Measurements from ENCODE around the gene NME5.
"Not testable (repeated sequence)": the region's sequence is repeated elsewhere in the genome, so short reads cannot be mapped to it uniquely, and the experiment has no call there.

Gene NME5, protein sequence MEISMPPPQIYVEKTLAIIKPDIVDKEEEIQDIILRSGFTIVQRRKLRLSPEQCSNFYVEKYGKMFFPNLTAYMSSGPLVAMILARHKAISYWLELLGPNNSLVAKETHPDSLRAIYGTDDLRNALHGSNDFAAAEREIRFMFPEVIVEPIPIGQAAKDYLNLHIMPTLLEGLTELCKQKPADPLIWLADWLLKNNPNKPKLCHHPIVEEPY

DNA sequence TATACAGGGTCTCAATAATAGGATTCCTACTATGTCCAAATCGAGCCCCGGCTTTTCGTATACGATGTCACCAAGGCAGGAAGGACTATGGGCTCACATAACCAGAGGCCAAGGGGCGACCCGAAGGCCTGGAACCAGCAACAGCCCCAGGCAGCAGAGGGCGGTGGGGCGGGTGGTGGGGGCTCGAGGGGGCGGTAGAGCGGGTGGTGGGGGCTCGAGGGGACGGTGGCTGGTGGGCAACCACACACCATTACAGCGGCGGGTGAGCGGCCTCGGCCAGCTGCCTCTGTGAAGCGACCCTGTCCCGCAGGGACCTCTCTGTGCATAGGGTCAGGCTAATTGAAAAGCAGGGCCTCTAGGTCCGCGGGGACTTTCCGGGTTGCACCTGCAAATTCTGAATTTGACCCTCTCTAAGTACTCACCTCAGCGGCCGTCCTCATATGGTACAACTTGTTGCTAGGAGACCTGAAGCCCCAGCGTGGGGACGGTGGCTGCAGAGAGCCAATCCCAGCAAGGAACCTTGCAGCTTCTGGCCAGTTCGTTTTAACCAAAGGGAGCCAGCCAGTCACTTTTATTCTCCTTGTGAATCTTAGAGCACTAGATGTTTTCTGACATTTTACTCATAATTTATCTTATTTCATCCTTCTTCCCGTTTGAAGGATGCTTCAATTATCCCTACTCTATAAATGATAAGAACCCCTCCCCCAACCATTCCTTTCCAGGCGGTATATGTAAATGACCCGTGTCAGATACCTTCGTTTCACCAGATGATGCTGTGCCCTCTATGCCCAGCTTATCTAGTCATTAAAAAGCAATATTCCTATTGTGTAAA, at the start of gene NME5:
Gene NME5, minus strand, starts transcription at position 480 of the 832 bp plus-strand sequence. CDS start 648 bp downstream, outside the sequence.
- no peak for DNase-seq (ENCODE audit: low read depth)

DNA sequence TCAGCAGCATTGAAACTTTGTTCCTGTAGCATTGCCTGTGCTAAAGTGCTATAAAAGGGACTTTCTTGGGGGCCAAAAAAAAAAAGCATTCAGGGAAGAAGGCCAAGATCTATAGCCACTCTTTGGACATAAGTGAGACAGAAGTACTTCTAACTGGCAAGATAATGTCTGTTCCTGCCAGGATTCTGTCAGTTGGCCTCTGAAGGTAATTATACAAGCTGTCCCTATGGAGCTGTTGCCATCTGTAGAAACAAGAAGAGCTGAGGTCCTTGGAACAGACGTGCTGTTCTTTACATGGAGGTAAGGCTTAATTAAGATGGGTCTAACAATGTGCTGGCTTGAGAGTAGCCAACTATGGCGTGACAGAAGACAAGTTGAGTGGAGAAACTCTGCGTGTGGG, 49.4 kb upstream of the NME5 start:
- no peak for DNase-seq (ENCODE audit: low read depth)

DNA sequence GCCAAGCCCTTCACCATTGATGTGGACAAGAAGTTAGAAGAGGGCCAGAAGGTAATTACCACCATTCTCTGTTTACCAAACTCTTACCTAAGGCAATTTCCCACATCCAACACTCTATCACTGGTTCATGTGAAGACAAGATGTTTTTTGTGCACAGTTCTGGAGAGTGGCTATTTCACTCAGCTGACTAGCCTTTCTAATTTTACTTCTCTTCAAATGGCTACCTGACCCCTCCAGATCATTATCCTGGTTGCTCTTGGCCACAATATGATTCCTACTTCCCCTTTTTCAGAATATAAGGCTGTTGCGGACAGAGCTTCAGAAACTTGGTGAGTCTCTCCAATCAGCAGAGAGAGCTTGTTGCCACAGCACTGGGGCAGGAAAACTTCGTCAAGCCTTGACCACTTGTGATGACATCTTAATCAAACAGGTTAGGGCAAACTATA, 46.8 kb upstream of the NME5 start:
- DNase-seq (ENCODE audit: low read depth): no peak

DNA sequence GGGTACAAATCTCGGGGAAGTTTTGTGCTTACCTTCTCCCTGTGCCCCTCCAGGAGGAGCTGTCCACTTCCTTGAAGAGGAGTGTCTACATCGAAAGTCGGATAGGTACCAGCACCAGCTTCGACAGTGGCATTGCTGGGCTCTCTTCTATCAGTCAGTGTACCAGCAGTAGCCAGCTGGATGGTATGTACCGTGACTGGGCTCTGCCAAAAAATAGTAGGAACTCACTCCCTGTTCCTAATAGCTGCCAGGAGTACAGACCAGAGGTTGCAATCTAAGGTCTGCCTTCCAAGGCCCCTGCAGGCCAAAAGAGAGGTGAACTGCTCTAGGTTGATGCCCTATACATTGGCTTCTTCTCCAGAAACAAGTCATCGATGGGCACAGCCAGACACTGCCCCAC, 43.6 kb upstream of the NME5 start:
- DNase-seq (ENCODE audit: low read depth): no peak

DNA sequence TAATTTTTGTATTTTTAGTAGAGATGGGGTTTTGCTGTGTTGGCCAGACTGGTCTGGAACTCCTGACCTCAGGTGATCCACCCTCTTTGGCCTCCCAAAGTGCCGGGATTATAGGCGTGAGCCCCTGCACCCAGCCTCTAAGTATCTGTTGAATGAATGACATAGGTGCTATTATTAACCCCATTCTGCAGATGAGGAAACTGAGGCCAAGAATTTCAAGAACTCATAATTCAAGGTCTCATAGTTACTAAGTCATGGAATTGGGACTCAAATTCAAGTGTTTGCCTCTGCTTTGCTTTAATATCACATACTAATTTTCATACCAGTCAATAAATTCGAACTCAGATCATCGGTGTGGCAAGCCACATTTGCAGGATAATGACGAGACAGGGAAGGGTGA, 41.6 kb upstream of the NME5 start:
- no peak for DNase-seq (ENCODE audit: low read depth)

DNA sequence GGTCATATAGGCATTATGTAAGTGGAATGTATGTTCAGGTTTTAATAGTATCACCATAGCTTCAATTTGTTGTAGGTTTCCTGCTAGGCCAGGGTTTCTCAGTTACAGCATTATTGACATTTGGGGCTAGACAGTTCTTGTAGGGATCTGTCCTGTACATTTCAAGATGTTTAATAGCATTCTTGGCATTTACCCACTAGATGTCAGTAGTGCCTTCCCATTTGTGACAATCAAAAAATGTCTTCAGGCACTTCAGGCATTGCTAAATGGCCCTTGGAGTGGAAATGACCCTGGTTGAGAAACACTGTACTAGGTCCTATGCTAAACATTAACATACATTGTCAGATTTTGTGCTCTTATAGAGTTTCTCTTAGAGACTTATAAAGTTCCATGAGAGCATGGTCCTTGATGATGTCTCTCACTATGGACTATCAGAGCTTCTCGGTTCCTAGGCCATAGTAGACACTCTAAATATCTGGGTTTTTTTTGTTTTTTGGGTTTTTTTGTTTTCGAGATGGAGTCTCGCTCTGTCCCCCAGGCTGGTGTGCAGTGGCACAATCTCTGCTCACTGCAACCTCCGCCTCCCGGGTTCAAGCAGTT, 41.1 kb upstream of the NME5 start:
- DNase-seq (ENCODE audit: low read depth): no peak

DNA sequence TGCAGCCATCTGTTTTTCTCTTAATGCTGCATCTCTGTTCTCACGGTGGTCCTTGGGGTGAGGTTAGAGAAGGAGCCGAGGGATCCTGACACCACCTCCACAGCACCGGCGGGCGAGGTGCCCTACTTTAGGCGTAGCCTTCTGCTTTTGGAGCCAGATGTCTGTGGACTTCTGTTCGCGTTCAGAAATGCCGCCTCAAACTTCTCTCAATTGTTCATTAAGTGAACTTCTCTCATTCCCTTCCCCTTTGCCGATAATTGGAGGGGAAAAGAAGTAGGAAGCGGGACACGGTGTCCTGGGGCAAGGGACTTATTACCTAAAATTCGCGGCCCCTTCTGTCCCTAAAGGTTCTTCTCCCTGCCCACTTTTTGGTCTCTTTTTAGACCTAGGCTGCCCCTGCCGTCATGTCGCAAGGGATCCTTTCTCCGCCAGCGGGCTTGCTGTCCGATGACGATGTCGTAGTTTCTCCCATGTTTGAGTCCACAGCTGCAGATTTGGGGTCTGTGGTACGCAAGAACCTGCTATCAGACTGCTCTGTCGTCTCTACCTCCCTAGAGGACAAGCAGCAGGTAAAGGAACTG, 40.1 kb upstream of the NME5 start:
- no peak for DNase-seq (ENCODE audit: low read depth)

DNA sequence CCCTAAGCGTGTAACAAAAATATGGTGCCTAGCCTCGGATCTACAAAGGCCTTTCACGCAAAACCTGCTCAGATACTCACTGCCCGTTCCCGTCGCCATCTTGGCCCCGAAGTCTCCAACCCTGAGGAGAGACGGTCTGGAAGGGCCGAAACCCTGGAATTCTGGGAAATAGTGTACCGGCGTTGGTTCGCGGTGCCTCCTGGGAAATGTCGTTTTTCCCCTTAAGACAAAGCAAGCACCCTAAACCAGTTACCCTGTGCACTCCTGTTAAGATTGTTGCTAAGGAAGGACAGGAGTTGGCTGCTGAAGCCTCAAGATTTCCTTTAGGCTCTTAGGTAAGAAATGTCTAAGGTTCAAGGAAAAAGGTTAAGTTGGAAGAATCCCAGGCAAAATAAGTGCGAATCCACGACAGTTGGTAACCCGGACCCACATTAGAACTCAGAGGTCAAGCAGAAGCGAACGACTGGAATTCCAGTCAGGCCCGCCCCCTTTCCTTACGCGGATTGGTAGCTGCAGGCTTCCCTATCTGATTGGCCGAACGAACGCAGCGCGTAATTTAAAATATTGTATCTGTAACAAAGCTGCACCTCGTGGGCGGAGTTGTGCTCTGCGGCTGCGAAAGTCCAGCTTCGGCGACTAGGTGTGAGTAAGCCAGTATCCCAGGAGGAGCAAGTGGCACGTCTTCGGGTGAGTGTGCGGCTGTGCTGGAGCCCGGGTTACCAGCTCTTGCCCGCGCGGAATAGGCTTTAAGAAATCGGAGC, 39.5 kb upstream of the NME5 start, which contains the start of the genes BRD8 and KIF20A:
Gene BRD8, minus strand, starts transcription at position 115 of the 761 bp plus-strand sequence. Its CDS starts 16 bp downstream, at position 99.
Gene KIF20A, plus strand, starts transcription at position 597 of the 761 bp plus-strand sequence. CDS start 569 bp downstream, outside the sequence.
- peak; percentile 83 for DNase-seq (ENCODE audit: low read depth)

DNA sequence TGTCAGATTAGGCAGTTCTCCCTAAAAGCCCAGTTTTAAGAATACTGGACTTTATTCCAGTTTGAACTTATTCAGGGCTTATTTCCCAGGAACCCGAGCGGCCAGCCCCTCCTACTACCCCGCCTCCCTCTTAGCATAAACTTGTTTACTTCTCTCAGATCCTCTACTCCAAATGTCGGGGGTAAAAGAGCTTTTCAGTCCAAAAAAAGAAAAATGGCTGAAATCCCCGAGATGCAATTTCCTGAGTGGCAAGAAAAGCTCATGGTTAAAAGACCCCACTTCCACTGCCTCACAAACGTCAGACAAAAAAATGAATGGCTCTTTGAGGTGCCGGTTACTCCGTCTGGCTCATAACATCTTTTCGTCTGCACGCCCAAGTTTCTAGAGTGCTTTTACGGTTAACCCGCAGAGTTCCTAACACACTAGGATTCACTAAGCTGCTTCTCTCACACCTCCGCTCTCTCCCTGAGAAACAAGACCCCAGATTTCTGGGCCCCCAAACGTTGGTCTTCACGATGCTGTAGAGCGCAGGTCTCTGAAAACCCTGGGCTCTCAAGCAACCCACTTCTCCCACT, 38.8 kb upstream of the NME5 start:
- DNase-seq (ENCODE audit: low read depth): no peak

DNA sequence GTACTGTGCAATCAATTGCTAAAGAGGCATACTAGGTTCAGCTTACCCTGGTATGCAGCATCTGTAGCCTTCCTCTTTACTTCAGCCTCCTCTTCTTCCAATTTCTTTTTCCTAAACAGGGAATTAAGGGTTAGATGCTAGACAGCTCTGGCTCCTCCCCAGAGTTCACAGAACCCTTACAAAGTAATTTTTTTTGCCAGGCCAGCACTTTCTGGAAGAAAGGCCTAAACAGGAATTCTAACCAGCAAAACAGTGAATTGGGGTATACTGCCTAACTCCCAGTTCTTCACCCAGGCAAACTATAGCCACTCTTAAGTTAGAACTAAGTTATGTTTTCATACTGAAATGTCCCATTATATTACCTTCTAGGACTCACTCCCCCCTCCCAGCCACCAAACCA, 31.1 kb upstream of the NME5 start:
- no peak for DNase-seq (ENCODE audit: low read depth)

DNA sequence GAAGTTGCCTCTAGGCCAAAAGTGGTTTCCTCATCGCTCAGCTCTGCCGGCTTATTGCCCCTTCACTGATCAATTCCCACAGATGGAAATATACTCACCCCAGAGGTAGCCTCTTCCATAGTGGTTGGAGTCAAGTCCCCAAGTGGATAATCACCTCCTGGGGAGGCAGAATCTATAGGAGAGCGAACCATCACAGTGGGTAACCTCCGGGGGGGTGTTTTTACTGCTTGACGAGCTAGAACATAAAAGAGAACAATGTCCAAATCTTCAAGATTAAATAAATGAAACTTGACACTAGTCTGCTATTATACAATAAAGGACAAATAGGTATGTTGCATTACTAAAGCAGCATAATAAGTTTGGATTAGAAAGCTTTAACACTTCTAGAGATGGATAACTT, 29.9 kb upstream of the NME5 start:
- DNase-seq (ENCODE audit: low read depth): no peak

DNA sequence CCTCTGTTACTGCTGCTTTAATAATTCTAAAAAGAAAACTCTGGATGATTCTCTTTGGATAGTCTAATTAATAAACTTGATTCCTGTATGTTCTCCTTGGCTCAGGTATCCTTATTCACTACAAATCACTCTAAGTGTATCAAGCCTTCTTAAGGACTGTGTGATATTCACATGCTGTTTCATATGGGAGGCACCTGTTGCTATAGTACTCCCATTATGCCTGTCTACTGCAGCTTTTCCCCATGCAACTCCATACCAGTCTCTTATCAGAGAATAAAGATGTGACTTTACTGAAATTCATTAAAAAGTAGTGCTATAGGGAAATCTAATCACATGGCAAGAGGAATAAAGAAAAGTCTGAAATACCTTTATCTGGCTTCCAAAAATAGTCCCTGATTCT, 24.5 kb upstream of the NME5 start:
- DNase-seq (ENCODE audit: low read depth): no peak

DNA sequence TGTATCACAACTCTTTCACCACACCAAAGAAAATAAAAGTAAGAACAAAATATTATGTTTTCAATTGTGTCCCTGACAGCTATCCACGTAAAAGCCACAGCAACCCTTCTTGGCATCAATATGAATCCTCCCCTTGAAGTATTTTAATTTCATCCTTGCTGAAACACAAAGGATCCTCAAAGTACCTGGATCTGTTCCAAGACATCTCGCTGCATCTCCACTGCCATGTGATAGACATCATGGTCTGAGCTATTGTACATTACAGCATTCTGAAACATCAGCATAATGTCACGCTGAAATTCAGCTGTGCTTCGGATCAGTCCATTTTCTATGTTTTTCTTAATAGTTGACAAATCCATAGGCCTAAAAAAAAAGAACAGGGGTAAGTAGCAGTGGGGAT, 21.5 kb upstream of the NME5 start:
- DNase-seq (ENCODE audit: low read depth): no peak

DNA sequence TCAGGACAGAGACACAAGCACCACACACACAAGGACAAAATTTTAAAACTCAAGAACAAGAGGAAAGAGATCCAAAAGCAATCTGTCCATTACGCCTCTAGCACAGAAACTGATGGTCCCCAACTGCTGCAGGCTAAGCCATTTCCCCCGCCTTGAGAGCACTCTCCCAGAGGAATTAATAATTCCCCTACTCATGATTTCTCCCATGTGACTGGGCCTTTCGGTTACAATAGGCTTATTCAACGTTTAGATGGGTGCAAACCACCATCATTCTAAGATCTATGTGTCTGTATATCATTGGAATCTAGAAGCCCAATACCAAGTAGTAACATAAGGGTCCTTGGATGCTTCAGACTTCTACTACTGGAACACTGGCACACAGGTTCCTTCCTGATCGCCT, 20.4 kb upstream of the NME5 start:
- DNase-seq (ENCODE audit: low read depth): no peak

DNA sequence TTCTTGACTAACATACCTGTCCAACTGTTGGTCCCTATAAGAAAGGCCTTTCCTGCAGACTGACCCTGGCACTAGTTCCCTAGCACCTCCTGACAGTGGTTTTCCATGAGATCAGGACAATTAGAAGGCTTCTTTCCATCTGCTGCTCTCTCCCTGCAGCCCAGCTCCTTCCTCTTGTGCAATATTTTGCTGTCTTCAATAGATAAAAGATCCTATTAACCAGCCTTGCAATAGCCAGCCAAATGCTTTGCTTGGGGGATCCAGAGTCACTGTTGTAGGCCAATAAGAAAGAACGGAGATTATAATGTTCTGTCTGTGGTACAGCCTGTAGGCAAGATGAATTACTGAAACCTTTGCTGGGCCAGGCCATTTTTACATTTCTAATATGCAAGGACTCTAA, 18.4 kb upstream of the NME5 start:
- no peak for DNase-seq (ENCODE audit: low read depth)

DNA sequence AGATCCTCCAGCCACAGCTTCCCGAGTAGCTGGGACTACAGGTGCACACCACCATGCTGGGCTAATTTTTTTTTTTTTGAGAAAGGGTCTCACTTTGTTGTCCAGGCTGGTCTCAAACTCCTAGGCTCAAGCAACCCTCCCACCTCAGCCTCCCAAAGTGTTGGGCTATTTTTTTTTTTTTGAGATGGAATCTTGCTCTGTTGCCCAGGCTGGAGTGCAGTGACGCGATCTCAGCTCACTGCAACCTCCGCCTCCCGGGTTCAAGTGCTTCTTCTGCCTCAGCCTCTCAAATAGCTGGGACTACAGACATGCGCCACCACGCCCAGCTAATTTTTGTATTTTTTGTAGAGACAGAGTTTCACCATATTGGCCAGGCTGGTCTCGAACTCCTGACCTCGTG, 16.7 kb upstream of the NME5 start:
- not testable (repeated sequence) for DNase-seq (ENCODE audit: low read depth)

DNA sequence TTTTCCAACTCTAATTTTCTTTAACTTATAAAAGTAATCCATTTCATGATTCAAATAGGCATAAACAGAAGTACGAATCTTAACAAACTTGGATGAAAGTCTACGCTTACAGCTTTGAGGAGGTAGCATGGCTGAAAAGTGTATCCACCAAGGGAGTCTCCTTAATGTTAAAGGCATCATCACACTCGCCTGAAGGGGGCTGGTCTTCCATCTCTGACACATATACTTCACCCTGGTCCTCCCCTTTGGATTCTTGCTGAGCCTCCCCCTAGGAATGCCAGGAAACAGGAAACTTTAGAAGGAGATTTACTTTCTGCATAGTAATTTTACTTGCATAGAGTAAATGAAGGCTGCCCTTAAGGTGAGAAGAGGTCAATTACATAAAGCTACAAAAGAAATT, 10.3 kb upstream of the NME5 start:
- no peak for DNase-seq (ENCODE audit: low read depth)

DNA sequence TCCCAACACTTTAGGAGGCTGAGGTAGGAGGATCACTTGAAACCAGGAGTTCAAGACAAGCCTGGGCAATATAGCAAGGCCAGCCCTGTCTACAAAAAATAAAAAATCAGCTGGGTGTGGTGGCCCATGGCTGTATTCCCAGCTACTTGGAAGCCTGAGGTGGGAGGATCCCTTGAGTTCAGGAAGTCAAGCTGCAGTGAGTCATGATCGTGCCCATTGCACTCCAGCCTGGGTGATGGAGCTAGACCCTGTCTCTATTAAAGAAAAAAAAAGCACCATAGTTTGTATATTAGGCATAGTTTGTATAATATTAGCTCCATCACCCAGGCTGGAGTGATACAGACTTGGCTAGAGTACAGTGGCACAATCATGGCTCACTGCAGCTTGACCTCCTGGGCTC, 9.6 kb upstream of the NME5 start:
- no peak for DNase-seq (ENCODE audit: low read depth)

DNA sequence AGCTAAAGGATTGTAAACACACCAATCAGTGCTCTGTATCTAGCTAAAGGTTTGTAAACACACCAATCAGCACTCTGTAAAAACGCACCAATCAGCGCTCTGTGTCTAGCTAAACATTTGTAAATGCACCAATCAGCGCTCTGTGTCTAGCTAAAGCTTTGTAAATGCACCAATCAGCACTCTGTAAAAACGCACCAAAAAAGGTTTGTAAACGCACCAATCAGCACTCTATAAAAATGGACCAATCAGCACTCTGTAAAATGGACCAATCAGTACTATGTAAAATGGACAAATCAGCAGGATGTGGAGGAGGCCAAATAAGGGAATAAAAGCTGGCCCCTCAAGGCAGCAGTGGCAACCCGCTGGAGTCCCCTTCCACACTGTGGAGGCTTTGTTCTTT, 4.3 kb upstream of the NME5 start:
- DNase-seq (ENCODE audit: low read depth): not testable (repeated sequence)

DNA sequence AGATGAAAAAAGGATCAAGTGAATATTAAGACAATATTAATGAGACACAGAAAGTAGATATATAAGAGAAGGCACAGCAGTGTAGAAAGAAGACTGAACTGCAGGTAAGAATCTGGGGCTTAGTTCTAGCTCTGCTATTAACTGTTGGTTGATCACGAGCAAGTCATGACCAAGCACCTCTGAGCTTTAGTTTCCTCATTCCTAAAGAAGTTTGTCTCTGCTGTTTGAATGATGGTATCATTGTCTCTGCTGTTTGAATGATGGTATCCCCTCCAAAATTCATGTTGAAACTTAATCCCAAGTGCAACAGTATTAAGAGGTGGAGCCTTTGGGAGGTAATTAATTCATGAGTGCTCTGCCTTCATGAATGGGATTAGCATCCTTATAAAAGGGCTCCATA, 2.5 kb upstream of the NME5 start:
- DNase-seq (ENCODE audit: low read depth): no peak

DNA sequence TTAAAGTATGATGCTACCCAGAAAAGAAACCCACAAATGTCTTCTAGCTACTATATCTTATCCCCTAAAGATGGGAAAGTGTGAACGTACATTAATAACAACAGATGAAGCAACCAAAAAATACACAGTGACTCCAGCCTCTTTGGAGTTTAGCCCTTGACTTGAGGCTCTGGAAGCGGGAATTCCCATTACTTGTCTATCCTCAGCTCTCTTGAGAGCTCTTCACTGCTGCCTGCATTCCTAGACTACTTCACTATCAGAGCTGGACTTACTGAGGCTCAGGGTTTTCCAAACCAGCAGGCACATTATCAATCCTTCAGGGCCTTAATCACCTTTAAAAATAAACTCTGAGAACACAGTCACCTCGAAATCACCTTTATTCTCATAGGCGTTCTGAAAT, 1.0 kb upstream of the NME5 start:
- DNase-seq (ENCODE audit: low read depth): no peak

DNA sequence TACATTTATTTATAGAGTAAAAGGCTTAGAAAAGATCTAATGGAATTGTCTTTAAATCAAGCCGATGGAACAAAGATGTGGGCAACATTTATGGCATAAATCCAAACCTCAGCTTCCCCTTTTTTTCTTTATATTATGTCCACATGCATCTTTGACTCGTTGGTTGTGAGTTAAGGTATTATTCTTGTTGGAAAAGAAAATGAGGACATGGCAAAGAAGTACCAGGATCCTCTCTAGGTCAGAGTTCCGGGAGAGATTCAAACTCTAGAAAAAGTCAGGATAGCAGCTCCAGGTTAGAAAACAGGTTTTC, 508 bp upstream of the NME5 start:
- no peak for DNase-seq (ENCODE audit: low read depth)

Data from stimulated activated CD8-positive, alpha-beta memory T cell treated with anti-CD3 and anti-CD28 coated beads, Interleukin-15, amount 100 ng/mL, for 1 hour (primary cell).